NCI-H2227 treated with DMSO at 0.1 percent for 48 hours (cell line): Measurements from ENCODE around the gene PROSER2.

Experiments
- DNase-seq: peaks from one replicate; lab custom pipeline; 2025; lab: John Stamatoyannopoulos, UW

Gene PROSER2

GRCh38 chr10:11823122-11823988 is at the start of gene PROSER2:
TSS of gene PROSER2 (plus strand) at chr10:11823356. CDS start at chr10:11852078, 28,722 bp downstream.
- no peak for DNase-seq

GRCh38 chr10:11773761-11774441 is 49.3 kb upstream of the PROSER2 start:
- DNase-seq: no peak

GRCh38 chr10:11775412-11775811 is 47.7 kb upstream of the PROSER2 start:
- DNase-seq: peak; percentile 42

- no peak for DNase-seq
Observed at GRCh38 chr10:11776080-11776479, 47.1 kb upstream of the PROSER2 start.

GRCh38 chr10:11781114-11781513 is 42.0 kb upstream of the PROSER2 start:
- no peak for DNase-seq

GRCh38 chr10:11782793-11783557 is 40.2 kb upstream of the PROSER2 start:
- DNase-seq: peak; percentile 49

GRCh38 chr10:11783558-11783865 is 39.6 kb upstream of the PROSER2 start:
- no peak for DNase-seq

GRCh38 chr10:11787374-11787773 is 35.8 kb upstream of the PROSER2 start:
- DNase-seq: no peak

GRCh38 chr10:11787846-11788245 is 35.3 kb upstream of the PROSER2 start:
- no peak for DNase-seq

GRCh38 chr10:11789306-11789705 is 33.9 kb upstream of the PROSER2 start:
- DNase-seq: no peak

GRCh38 chr10:11789956-11790355 is 33.2 kb upstream of the PROSER2 start:
- no peak for DNase-seq

GRCh38 chr10:11793762-11794479 is 29.2 kb upstream of the PROSER2 start:
- DNase-seq: no peak

GRCh38 chr10:11794566-11794965 is 28.6 kb upstream of the PROSER2 start:
- DNase-seq: no peak

- no peak for DNase-seq
Observed at GRCh38 chr10:11795101-11795920, 27.8 kb upstream of the PROSER2 start.

GRCh38 chr10:11796474-11796873 is 26.7 kb upstream of the PROSER2 start:
- no peak for DNase-seq

- no peak for DNase-seq
Observed at GRCh38 chr10:11797281-11797680, 25.9 kb upstream of the PROSER2 start.

GRCh38 chr10:11797847-11798633 is 25.1 kb upstream of the PROSER2 start:
- DNase-seq: no peak

- no peak for DNase-seq
Observed at GRCh38 chr10:11798845-11799735, 24.1 kb upstream of the PROSER2 start.

- DNase-seq: no peak
Observed at GRCh38 chr10:11799736-11800080, 23.4 kb upstream of the PROSER2 start.
